OCI-LY1 (cell line): ENCODE measurements around the gene CFAP251.

ENCODE experiments used
- EZH2 ChIP-seq: fragments of 200-600 bp; sonication (generic), shearing (Covaris generic); IDR thresholded peaks from 2 replicates; pipeline ENCODE4 v1.8.0; 2017; ENCODE audit warnings: borderline replicate concordance, mixed run types, mild to moderate bottlenecking, antibody characterized with exemption, low read length, moderate library complexity, mixed read lengths
- TF ChIP-seq, protein P1 (sequence below): fragments of 200-600 bp; sonication (generic), shearing (Covaris generic); IDR thresholded peaks from 2 replicates; pipeline ENCODE4 v1.5.1; 2017; ENCODE audit warnings: mild to moderate bottlenecking, antibody characterized with exemption, low read length, moderate library complexity, mixed read lengths

DNA sequence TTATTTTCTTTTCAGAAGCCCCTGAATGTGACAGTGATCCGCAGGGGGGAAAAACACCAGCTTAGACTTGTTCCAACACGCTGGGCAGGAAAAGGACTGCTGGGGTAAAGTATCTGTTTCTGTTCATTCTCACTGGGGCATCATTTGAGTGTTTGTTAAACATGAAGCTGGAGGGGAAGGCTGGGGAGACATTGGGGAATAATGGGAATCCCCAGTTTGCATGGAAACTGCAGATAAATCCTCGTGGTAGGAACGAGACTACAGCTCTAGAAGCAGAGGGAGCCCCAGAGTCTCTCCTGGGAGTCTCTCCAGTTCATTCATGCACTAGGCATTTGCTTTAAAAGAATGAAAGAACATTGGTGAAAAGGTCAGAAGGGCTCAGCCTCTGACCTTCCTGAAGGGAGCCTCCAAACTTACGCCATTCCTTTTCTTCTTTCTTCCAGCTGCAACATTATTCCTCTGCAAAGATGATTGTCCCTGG is 2.5 kb upstream of the CFAP251 start:
- TF ChIP-seq, protein P1, sequence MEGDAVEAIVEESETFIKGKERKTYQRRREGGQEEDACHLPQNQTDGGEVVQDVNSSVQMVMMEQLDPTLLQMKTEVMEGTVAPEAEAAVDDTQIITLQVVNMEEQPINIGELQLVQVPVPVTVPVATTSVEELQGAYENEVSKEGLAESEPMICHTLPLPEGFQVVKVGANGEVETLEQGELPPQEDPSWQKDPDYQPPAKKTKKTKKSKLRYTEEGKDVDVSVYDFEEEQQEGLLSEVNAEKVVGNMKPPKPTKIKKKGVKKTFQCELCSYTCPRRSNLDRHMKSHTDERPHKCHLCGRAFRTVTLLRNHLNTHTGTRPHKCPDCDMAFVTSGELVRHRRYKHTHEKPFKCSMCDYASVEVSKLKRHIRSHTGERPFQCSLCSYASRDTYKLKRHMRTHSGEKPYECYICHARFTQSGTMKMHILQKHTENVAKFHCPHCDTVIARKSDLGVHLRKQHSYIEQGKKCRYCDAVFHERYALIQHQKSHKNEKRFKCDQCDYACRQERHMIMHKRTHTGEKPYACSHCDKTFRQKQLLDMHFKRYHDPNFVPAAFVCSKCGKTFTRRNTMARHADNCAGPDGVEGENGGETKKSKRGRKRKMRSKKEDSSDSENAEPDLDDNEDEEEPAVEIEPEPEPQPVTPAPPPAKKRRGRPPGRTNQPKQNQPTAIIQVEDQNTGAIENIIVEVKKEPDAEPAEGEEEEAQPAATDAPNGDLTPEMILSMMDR = no peak
- TF ChIP-seq EZH2 = no peak
